Right hindlimb (tissue), 1 donor: ENCODE data around the gene SEPTIN1.
"Not testable (repeated sequence)": the region's sequence is repeated elsewhere in the genome, so short reads cannot be mapped to it uniquely, and the experiment has no call there.

ENCODE experiments used
- DNase-seq: peaks from one replicate; pipeline ENCODE4 v3.0.0-alpha.2; 2018

SEPTIN1 gene

GRCh38 chr16:30357085-30357714 lies 25.2 kb downstream of the SEPTIN1 start:
- DNase-seq, result no peak

- DNase-seq, result peak; percentile 47
These were observed 25.8 kb downstream of the SEPTIN1 start for GRCh38 chr16:30356401-30357084.

GRCh38 chr16:30355954-30356308 lies 26.4 kb downstream of the SEPTIN1 start:
- no peak for DNase-seq

- peak; percentile 98 for DNase-seq
These were observed 27.0 kb downstream of the SEPTIN1 start, which contains the start of gene CD2BP2 for GRCh38 chr16:30355144-30355953. TSS of gene CD2BP2 (minus strand) at chr16:30355308. CDS start at chr16:30354681, 627 bp downstream.

- no peak for DNase-seq
These were observed 27.8 kb downstream of the SEPTIN1 start for GRCh38 chr16:30354423-30355143.

GRCh38 chr16:30353438-30354129 lies 28.8 kb downstream of the SEPTIN1 start:
- DNase-seq, result no peak

- DNase-seq, result no peak
These were observed 29.6 kb downstream of the SEPTIN1 start for GRCh38 chr16:30352488-30353401.

GRCh38 chr16:30351586-30352419 lies 30.6 kb downstream of the SEPTIN1 start:
- DNase-seq, result peak; percentile 62

- DNase-seq, result no peak
These were observed 31.3 kb downstream of the SEPTIN1 start for GRCh38 chr16:30351001-30351441.

GRCh38 chr16:30350134-30350871 lies 32.1 kb downstream of the SEPTIN1 start:
- no peak for DNase-seq

- no peak for DNase-seq
These were observed 32.7 kb downstream of the SEPTIN1 start for GRCh38 chr16:30349675-30350074.

GRCh38 chr16:30348929-30349328 lies 33.4 kb downstream of the SEPTIN1 start:
- DNase-seq, result no peak

GRCh38 chr16:30348113-30348512 lies 34.2 kb downstream of the SEPTIN1 start:
- no peak for DNase-seq

GRCh38 chr16:30346286-30346685 lies 36.1 kb downstream of the SEPTIN1 start:
- no peak for DNase-seq

- not testable (repeated sequence) for DNase-seq
These were observed 38.9 kb downstream of the SEPTIN1 start for GRCh38 chr16:30343491-30343820.

GRCh38 chr16:30342751-30343490 lies 39.4 kb downstream of the SEPTIN1 start:
- no peak for DNase-seq

- DNase-seq, result not testable (repeated sequence)
These were observed 40.4 kb downstream of the SEPTIN1 start for GRCh38 chr16:30341971-30342370.

GRCh38 chr16:30340621-30341020 lies 41.7 kb downstream of the SEPTIN1 start:
- no peak for DNase-seq

- DNase-seq, result not testable (repeated sequence)
These were observed 43.6 kb downstream of the SEPTIN1 start for GRCh38 chr16:30338715-30339114.
